Activated T-cell treated with anti-CD3 and anti-CD28 coated beads for 1 hour (primary cell): ENCODE results near the gene SRSF2.
"Not testable (repeated sequence)": the region's sequence is repeated elsewhere in the genome, so short reads cannot be mapped to it uniquely, and the experiment has no call there.

Source experiments
- DNase-seq: peaks from one replicate; pipeline ENCODE4 v3.0.0-alpha.2; 2020; ENCODE audit warnings: low read depth

SRSF2 gene

GRCh38 chr17:76738468-76738850 lies 1.3 kb upstream of the SRSF2 start:
- DNase-seq: no peak

GRCh38 chr17:76737676-76738467 lies 741 bp upstream of the SRSF2 start, which contains the start of gene MFSD11:
Gene MFSD11 (plus strand): TSS chr17:76738119. CDS start chr17:76738353, 234 bp downstream.
- peak; percentile 83 for DNase-seq

GRCh38 chr17:76736349-76737081 lies 616 bp downstream of the SRSF2 start:
- DNase-seq: peak; percentile 52

DNA sequence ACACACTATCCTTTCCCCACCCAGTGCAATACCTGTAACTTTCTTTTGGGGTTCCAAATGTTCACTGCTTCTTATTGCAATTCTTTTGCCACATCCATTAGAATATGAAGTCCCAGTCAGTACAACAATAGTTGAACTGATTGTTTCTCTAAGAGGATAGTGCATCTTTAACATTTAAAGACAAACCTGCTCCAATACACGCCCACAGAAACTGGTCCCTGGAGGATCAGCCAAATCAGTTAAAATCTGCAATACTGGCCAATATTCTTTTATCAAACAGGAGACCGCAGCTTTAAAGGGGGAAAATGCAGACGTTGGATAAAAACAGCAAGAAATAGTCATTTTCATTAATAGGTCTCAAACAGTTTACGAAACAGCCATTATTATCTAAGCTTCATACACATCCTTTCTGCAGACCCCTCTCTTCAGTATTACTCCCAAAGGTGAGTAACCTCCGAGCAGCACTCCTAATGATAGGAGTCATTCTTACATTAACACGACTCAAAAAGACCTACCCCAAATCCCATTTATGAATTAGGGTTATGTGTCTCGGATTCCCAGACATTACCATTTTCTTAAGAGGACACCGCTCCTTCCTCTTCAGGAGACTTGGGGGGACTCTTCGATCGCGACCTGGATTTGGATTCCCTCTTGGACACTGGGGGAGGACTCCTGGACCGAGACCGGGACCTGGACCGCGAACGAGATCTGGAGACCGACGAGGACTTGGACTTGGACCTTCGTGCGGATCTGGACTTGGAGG lies 1.4 kb downstream of the SRSF2 start:
- no peak for DNase-seq

DNA sequence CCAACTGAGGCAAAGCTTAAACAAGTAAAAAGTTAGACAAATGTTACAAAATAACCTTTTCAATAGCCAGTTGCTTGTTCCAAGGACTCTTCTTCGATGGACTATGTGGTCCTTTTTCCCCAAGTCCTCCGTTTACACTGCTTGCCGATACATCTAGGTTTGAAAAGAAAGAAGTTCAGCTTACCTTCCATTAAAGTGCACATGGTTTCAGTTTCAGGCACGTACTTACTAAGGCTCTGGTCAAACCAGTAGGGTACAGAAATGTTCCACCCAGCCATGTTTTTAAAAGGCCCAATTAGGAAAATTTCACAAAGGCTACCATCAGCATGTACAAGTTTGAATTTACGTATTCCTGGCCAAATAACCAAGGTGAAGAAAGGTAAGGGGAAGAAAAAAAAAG lies 2.1 kb downstream of the SRSF2 start:
- DNase-seq: no peak

DNA sequence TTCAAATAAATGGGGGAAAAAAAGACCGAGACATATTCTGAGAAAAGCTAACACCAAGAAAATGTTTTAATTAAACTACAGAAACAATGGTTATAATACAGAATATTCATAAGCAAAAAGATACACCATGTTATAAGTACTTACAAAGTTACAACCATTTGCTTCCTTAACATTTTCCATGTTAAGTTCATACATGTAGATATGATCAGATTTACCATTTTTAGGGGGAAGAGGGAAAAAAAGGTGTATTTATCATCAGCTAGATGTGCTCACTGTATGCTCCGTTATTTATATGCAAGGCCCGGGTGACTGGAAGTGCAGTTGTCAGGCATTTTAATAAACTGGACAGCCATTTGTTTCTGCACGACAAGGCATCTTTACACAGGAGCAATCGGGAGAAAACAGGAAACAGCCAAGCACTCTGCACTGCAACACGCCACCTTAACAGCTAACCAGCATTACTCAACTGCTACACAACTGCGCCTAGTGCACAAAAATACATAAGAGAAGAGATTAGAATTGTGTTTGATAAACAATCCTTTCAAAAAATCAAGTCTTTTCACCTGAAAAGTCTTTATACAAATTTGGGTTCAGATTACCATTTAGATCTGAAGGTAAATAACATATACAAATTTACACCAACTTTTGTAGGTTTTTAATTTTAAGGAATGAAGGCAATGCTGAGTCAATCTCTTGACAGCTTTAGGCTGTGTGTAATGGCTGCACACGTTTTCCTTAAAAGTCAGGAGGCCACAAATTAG lies 2.9 kb downstream of the SRSF2 start:
- no peak for DNase-seq

DNA sequence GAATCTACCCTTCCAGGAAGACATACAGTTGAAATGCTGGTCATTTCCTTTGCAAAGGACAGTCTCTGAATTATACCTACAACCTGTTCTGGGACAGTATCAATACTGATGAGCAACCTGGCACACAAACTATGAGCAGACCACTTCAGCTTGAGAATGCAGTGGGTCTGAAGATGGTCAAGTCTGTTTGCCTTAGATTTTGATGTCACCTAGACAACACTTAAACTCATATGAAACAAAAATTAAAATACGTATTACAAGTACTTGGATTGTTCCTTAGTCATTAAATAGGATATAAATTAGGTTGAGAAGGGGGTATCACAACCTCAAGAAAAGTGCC lies 3.5 kb downstream of the SRSF2 start:
- DNase-seq: no peak

GRCh38 chr17:76732734-76733617 lies 4.2 kb downstream of the SRSF2 start:
- DNase-seq: no peak

GRCh38 chr17:76731800-76732733 lies 5.1 kb downstream of the SRSF2 start:
- not testable (repeated sequence) for DNase-seq

GRCh38 chr17:76727745-76728456 lies 9.2 kb downstream of the SRSF2 start:
- no peak for DNase-seq

GRCh38 chr17:76726776-76727718 lies 10.1 kb downstream of the SRSF2 start, which contains the start of gene METTL23:
Gene METTL23 (plus strand): TSS chr17:76726839. CDS start chr17:76729711, 2,872 bp downstream.
- peak; percentile 64 for DNase-seq

- peak; percentile 86 for DNase-seq
Observed at GRCh38 chr17:76726231-76726775, 10.8 kb downstream of the SRSF2 start, which contains the start of gene JMJD6. Gene JMJD6 (minus strand): TSS chr17:76726606. CDS start chr17:76726475, 131 bp downstream.

DNA sequence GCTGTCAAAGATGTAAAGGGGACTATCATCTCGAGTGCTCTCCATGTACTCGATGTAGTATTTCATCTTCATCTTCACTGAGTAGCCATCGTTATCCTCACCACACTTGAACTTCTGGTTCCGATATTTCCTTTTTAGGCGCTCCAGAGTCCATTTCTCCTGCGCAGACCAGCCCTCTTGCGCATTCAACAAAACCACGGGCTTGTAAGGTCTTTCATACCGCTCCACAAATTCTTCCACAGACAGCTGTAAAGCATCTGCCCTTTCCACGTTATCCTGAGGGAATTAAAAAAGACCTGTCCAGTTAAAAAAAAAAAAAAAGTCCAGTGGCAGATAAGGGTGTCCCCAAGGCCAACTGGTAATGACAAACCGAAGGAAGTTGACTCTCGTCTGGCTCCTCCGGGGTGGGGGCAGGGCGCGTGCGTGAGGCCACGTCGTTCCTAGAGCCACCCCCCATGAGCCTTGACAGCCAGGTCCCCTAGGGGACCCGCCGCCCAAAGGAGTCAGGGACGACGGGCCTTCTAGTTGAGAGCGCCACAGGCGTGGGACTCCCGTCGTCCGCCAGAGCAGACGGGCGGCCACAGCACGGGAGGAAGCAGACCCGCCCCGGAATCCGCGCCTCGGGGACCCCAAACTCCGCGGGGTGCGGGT lies 11.4 kb downstream of the SRSF2 start:
- DNase-seq: peak; percentile 61

DNA sequence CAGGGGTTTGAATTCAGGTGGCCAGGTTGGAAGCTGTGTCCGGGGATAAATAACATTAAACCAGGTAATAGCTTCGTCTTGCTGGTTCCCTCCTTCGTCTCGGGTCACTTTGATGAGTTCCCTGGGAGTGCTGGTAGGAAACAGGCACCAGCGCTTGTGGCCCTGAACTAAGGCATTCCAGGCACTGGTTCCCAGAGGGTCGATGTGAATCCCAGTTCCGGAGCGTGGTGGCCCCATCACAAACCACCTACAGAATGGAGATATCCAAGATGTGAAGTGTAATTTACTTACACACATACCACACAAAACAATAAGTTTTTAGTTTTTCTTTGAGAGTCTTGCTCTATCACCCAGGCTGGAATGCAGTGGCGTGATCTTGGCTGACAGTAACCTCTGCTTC lies 13.3 kb downstream of the SRSF2 start:
- no peak for DNase-seq

DNA sequence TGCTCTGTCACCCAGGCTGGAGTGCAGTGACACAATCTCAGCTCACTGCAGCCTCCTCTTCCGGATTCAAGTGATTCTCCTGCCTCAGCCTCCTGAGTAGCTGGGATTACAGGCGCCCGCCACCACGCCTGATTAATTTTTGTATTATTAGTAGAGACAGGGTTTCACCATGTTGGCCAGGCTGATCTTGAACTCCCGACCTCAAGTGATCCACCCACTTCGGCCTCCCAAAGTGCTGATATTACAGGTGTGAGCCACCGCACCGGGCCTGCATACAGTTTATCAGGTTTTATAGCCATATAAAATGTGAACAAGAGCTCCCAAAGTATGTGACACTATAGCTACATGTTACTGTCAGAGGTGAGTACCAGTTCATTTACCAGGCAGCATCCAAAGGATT lies 14.2 kb downstream of the SRSF2 start:
- DNase-seq: not testable (repeated sequence)

- DNase-seq: no peak
Observed at GRCh38 chr17:76722279-76722678, 14.9 kb downstream of the SRSF2 start.

DNA sequence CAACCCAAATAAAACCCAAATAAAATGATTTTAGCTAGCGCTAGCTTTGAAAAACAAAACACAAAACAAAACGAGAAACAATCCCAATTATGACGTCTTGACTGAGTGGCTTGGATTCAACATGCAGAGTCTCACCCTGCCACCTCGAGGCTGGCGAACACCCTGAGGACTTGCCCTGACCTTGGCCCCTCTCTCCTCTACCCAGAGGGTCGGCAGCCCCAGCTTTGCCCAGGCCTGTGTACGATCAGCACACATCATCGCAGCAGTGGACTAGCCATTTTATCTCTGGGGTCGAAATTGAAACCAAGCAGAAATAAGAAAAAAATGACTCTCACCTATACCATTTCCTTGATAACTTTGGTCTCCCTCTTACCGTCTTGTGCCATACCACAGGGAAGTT lies 15.7 kb downstream of the SRSF2 start:
- no peak for DNase-seq
